Left renal pelvis (tissue), 4 donors: ENCODE results near the gene LARGE1. TPM values are rescaled to one million over a fixed set of nuclear protein-coding genes. Genes with fewer than 3 reads are reported as not detected.

Source experiments
- DNase-seq, 4 donors: peaks; one replicate each; pipeline ENCODE4 v3.0.0-alpha.2; 2013; ENCODE audit warnings: low read depth in 4 of 4, low spot score in 3 of 4
- polyA plus RNA-seq, 4 donors: library from polyadenylated mRNA; unstranded; fragments of 120-200 nt; gene quantifications; one replicate each; pipeline ENCODE4 v1.2.1, GENCODE V29; 2013; ENCODE audit not compliant: insufficient read length in 4 of 4

Gene LARGE1
- polyA plus RNA-seq, 4 donors, result 25.9 to 29.2 (median 27.4) TPM

DNA sequence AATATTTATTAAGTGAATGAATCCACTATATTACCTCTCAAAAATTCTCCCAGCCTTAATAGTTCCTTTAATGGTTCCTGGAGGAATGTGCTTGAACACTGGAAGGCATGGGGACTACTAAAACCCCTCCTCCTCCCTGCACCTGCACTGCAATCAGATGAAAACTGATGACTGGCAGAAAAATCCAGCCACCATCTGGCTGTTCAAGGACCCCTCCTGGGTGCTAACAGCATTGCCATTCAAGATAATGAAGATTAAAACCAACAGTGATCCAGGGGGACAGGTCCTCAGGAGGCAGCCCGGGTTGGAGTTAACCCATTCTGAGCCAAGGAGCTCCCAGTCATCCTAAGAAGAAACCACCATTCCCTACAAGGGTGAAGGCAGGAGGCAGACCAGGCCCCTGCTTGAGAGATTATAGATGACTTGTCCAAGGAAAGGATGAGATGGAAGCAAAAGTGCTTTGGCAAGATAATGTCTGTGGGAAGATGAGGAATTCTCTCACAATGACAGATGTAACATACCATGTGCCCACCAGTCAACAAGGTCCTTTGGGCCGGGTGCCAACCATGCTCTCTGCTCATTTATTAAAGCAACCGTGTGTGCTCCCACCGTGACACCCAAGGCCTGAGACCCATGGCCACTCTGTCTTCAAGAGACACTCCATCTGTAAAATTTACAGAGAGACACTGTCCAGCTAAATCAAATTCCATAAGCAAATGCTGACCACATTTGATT, 90.6 kb downstream of the LARGE1 start:
- DNase-seq, result no peak

DNA sequence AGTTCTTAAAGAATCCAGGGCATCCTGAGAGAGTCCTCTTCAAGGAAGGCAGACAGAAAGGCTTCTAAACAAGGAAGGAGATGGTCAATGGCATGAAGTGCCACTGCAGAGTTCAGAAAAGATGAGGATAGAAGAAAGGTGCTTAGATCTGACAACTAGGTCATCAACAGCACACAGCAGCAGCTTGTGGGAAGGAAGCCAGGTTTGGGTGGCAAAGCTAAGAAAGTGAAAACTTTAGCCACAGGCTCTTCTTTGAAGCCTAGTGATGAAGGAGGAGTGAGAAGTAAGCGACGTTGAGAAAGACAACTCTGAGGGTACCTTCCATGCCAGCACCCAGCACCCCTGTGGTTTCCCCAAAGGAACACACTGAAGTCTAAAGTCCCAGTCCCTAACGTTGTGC, 92.0 kb downstream of the LARGE1 start:
- no peak for DNase-seq

DNA sequence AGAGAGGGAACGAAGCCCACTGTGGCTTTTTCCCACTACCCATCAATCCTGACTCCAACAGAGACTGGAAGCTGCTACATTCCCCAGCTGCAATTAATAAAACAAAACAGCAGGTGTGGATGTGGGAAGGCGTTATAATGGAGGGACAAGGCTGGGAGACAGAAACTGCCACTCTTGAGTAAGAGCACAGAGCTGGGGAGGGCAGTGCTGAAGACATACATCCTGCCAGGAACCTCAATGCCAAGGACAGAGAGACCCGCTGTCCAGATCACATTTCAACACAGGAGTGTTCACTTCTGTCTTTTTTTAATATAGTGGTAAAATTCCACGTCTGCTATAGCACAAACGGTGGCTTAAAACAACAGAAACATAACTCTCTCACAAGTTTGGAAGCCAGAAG, 94.5 kb downstream of the LARGE1 start:
- no peak for DNase-seq

DNA sequence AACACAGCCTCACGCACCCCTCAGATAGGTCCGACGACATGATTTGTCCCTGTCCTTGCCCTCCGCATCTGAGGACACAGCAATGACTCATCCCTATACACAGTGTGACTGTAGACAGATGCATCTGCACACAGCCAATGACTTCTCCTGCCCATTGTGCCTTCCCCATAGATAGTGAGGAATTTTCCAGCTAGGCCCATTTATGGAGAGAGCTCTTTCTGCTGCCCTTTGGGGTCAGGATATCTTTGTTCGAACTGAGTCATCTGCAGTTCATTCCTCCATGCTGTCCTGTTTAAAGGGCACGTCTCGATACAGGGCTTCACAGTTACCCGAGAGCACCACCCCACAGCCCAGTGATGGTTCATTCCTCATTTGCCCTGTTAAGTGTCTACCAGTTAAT, 96.7 kb downstream of the LARGE1 start:
- no peak for DNase-seq

DNA sequence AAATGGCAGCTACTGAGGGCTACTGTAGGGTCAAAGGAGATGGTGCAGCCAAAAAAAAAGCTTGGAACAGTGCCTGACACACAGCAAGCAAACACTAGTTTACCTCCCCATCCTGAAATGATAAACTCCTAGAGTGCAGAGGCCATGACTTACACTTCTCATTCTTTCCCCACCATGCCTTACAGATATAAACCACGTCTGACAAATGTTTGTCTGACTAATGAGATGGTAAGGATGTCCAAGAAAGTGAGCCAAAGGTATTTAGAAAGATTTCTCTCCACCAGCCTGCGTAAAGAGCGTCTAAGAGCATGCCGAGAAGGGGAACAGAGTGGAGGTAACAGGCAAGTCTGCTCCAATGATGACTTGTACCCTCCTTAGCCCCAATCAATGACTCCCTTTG, 99.0 kb downstream of the LARGE1 start:
- DNase-seq, result no peak

DNA sequence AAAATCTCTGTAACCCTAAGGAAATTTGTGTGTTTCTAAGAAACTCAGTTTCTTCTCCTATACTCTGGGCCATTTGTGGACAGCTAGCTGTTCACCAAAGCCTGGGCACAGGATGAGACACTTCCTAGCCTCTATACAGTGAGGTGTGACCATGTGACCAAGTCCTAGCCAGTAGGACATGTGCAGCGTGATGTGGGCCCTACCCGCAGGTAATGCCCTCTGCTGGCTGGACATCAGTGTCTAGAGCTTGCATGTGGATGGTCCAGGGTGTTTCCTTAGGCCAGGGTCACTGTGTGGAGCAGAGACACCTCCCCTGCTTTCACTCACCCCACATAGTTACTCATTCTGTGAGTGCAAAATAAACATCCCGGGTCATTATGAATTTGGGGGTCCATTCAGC, 100.5 kb downstream of the LARGE1 start:
- DNase-seq, result no peak

DNA sequence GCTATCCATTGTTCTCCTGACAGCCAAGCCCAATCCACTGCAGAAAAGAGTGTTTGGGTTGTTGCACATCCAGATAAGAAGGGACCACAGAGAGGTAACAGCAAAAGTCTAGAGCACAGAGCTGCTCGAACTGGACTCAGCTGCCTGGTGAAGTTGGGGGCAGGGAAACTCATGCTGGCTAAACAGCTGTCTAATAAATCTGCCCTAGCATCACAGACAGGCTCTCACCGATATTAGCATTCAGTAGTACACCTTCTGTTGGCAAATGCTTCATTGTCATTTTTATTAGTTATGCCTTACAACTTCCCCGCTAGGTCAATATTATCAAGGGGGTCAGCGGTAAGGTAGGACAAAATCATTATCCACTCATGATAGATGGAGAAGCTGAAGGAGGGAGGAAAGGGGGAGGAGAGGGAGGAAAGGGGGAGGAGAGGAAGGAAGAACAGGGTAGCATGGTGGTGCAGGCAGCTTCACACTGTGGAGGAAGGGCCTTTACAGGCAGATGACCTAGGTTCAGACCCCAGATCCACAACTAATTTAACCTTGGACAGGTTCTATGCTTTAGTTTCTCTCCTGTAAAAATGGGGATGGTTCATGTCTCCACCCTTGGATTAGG, 102.7 kb downstream of the LARGE1 start:
- DNase-seq, result no peak

DNA sequence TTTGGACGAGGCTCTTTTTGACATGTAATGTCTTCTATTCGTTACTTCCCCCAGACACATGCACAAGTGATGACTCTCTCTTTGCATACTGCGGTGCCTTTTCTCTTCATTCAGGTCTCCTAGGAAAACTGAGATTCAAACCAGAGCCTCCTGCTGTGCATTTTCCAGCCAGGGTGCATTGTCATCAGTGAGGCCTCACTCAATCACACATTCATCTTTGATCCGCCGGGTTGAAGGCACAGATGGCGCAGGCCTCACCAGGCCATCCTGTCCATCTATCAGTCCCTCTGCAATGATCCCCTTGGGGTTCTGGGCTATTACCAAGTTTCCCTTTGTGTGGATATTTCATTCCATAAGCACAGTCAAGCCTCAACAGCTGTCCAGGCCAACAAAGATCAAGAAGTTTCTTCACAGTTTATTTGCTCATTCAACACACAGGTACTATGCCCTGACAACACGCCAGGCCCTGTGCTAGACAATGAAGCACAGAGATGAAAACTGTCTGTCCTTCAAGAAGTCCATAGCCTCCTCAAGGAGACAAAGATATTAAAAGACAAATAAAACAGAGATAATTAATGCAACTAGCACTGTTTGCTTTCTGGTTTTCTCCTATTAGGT, 107.8 kb downstream of the LARGE1 start:
- no peak for DNase-seq

DNA sequence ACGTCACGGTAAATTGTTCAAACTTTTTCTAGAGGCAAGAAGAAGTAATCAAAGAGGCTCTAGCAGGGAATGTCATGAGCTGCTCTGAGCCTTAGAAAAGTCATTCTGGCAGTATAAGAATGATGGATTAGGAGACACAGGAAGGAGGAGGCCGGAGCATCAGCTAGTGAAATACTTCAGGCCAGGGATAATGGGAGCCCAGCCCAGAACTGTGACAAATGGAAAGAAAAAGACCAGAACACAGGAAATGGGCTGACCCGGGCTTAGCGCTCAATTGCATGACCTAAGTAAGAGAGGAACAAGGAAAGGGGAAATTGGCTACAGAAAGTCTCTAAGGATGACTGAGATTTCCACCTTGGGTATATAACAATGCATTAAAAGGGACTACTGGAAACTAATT, 108.6 kb downstream of the LARGE1 start:
- no peak for DNase-seq

DNA sequence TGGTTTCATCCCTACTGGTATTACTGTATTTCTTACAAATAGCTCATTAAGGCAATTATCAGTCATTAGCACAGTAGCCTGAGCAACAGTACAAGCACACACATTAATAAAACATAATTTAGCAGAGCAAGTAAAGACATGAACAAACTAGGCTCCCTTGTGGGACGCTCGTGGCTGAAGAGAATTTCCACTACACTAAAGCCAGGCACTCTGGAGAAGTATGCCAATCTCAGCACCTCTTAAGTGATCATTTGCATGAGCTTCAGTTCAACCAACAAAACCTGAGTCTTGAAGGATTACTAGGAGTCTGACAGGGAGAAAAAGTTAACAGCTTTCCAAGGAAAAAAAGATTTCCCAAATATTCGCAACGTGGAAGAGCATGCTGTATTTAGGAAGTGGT, 109.1 kb downstream of the LARGE1 start:
- DNase-seq, result no peak

DNA sequence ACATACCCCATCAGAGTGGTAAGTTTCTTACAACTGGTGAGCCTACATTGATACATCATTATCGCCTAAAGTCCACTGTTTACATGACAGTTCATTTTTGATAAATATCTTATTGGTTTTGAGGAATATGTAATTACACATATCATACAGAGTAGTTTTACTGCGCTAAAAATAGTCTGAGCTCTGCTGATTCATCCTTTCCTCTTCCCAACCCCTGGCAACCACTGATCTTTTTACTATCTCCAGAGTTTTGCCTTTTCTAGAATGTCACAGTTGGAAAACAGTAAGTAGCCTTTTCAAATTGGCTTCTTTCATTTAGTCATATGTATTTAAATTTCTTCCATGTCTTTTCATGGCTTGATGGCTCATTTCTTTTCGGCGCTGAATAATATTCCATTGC, 112.8 kb downstream of the LARGE1 start:
- DNase-seq, result no peak

DNA sequence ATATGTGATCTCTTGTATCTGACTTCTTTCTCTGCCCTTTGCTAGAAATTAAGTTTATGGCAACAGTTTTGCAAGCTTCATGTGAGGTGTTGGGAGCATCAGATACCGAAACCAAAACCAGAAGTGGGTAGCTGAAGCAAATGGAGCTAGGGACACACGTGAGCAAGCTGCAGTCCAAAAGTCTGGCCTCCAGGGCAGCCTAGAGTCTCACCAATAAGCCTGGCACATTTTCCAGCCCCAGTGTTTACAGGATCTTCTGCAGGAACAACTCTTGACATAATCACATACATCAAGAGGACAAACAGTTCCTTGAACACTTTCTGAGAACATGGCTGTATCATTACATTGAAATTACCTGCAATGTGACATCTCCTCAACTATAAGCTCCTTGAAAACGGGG, 114.1 kb downstream of the LARGE1 start:
- no peak for DNase-seq

DNA sequence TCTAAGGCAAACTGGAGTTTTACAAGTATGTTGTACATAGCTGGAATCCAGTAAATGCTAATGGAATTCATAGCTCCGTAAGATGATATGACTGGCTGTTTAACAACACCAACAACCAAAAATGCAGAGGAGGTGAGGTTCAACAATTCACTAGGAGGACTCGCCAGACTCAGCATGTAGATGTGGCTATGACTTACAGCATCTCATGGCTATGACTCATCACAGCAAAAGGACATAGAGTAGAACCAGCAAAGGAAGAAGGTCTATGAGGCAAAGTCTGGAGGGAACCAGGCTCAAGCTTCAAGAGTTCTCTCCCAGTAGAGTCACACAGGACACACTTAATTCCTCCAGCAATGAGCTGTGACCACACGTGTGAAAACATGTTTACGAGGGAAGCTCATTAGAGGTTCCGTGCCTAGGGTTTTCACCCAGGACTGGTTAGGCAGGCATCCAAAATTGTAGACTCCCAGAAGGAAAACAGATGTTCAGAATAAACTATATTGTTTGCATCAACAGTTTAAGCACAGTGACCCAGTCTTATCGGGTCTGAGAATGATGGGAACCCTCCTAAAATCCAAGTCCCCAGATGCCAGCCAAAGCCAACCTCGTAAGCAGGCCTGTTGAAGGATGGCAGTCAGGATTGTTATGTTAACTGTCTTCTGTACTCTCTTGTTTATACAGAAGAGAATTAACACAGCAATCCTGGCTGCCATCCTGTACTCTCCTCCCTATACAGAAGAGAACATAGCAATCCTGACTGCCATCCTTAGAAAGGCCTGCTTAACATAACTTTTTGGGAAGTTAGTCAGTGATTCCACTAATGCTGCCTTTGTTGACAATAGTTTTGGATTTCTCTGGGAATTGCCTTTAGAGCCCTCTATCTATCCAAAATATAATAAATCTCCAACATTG, 116.6 kb downstream of the LARGE1 start:
- no peak for DNase-seq

DNA sequence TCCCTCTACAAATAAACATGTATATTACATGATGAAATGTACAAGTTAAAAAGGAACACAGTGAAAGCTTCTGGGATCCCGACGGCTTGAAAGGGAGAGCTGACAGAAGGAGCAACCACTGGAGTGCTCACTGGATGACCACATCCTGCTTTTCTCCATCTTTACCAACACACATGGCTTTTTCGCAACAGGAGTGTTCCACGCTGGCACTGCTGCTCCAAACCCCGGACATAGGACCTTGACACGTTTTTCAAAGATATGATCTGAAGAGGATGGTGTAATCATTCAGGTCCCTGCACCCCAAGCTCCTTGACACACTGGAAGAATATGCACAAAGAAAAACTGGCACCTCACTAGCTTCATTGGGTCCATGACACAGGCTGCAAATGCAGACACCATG, 121.9 kb downstream of the LARGE1 start:
- no peak for DNase-seq

DNA sequence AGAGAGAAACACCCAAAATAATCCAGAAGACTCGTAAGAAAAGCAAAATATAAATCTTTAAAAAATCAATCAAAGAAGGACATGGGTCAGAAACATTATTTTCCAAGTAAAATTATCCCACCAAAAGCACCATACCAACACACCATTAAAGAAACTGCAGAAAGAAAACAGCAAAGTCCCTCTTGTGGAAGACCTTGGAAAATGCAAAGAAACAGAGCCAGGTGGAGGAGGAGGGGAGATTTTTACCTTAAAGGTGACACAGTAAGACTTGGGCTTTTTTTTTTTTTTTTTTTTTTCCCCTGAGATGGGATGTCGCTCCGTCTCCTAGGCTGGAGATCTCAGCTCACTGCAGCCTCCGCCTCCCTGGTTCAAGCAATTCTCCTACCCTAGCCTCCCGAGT, 123.8 kb downstream of the LARGE1 start:
- DNase-seq, result no peak

DNA sequence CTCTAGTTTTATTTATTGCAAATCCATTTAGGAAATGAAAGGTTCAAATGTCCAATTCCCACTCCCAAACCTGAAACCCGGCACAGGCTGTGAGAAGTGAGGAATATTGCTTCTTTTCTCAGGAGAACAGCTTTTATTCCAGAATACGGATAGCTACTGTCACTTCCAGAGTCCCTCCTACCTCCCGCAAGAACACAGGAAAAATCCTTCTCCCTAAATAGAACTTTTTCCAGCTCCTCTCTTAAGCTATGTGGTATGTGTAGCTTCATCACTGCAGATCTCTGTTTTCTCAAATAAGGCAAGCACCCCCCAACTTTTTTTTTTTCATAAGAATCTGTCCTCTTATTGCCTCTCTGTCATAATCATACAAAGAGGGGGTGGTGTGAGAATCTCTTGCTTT, 126.8 kb downstream of the LARGE1 start:
- no peak for DNase-seq

DNA sequence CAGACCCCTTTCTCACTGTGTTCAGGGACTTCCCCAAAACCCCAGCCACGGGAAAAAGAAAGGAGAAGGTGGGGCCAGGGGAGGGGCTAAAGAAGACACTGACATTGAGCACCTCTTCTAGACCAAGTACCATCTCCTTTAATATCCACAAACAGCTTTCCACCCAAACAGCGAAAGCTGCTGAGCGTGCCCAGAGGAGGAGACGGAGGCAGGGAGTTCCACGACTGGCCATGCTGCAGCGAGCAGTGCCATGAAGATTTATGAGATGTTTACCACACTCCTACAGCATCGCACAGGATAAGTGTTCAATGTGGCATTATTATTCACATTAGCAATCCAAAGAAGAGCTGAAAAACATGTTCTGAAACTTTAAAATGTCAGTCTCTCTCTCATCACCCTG, 127.4 kb downstream of the LARGE1 start:
- no peak for DNase-seq

DNA sequence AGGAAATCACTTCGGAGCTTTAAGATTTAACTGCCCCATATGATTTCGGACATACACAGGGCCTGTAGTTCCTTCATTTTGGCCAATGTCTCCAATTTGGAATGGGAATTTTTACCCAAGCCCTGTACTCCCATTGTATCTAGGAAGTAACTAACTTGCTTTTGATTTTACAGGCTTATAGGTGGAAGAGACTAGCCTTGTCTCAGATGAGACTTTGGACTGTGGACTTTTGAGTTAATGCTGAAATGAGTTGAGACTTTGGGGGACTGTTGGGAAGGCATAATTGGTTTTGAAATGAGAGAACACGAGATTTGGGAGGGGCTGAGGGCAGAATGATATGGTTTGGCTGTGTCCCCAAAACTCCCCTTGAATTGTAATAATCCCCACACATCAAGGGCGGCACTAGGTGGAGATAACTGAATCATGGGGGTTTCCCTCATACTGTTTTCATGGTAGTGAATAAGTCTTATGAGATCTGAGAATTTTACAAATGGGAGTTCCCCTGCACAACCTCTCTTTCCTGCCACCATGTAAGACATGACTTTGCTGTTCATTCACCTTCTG, 130.5 kb downstream of the LARGE1 start:
- DNase-seq, result no peak

DNA sequence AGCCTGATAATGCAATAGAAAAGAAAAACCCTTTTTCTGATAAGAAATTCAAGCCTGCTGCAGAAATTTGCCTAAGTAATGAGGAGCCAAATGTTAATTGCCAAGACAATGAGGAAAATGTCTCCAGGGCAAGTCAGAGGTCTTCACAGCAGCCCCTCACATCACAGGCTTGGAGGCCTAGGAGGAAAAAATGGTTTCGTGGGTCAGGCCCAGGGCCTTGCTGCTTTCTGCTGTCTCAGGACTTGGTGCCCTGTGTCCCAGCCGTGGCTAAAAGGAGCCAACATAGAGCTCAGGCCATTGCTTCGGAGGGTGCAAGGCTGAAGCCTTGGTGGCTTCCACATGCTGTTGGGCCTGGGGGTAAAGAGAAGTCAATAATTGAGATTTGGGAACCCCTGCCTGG, 131.3 kb downstream of the LARGE1 start:
- no peak for DNase-seq

DNA sequence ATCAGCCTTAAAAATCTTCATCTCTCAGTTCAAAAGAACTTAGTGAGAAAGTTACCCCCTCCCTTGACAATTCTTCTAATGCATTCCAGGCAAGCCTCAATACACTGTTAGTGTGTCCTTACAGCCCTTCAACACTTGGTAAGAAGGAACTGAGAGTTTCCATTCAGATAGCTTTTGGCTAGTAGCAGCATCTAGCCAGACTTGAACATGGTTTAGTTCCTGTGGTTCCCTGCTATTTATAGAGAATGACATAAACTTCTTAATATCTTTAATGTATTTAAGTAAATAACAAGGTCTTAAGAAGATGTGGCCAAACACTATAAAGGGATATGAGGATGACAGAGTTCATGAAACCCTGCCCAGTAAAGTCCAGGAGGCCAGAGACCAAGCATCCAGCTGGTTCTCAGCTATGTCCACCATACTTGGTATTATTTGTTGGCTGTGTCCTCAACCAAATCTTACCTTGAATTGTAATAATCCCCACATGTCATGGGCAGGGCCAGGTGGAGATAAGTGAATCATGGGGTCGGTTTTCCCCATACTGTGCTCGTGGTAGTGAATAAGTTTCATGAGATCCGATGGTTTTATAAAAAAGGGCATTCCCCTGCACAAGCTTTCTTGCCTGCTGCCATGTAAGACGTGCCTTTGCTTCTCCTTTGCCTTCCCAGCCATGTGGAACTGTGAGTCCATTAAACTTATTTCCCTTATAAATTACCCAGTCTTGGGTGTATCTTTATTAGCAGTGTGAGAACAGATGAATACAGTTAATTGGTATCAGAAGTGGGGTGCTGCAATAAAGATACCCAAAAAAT, 132.4 kb downstream of the LARGE1 start:
- no peak for DNase-seq
